Measurements from ENCODE around the gene GPBP1L1.

GRCh38 chr1:45604239-45604638, 82.1 kb downstream of the GPBP1L1 start:
- TF ChIP-seq ZNF274 (IDR thresholded peaks at IDR 0.05; ENCODE audit: low read depth, low read length) (no peak), YY1 (IDR thresholded peaks at IDR 0.05; ENCODE audit: insufficient read depth, insufficient read length) (no peak)
